Lower lobe of right lung (tissue), 2 donors: ENCODE measurements around the gene NOTUM. TPM values are rescaled to one million over a fixed set of nuclear protein-coding genes. Genes with fewer than 3 reads are reported as not detected.

Experiments
- ATAC-seq, 2 donors: fragments of 200-7000 bp; cut with Tn5 transposase; one replicate each; pipeline ENCODE4 v1.9.1; 2020 to 2022; ENCODE audit warnings: mild to moderate bottlenecking in 2 of 2, moderate library complexity in 2 of 2
- DNase-seq: peaks from one replicate; pipeline ENCODE4 v3.0.0-alpha.2; 2020
- H3K27ac ChIP-seq: fragments of 200-600 bp; one replicate; pipeline ENCODE4 v1.8.0; 2022
- H3K27me3 ChIP-seq: fragments of 200-600 bp; one replicate; pipeline ENCODE4 v1.8.0; 2022; ENCODE audit warnings: low read depth
- H3K36me3 ChIP-seq: fragments of 200-600 bp; one replicate; pipeline ENCODE4 v1.8.0; 2022; ENCODE audit warnings: mild to moderate bottlenecking
- H3K4me1 ChIP-seq: fragments of 200-600 bp; one replicate; pipeline ENCODE4 v1.8.0; 2022
- H3K4me3 ChIP-seq: fragments of 200-600 bp; one replicate; pipeline ENCODE4 v1.8.0; 2022; ENCODE audit warnings: mild to moderate bottlenecking
- H3K9me3 ChIP-seq: fragments of 200-600 bp; one replicate; pipeline ENCODE4 v1.8.0; 2022
- CTCF ChIP-seq: fragments of 200-600 bp; IDR thresholded peaks from one replicate; pipeline ENCODE4 v1.8.0; 2022; ENCODE audit warnings: antibody characterized with exemption, mild to moderate bottlenecking
- intact Hi-C: fragments of 100-400 bp; cut with DNase I; formaldehyde crosslinking; loops from one replicate; pipeline ENCODE4 v1.11.0; 2022
- total RNA-seq: library from RNA; stranded (reverse); fragmentation: NEBNext Ultra II Directional; extraction: Animal tissue kit (Norgen Biotek cat#: 25700); gene quantifications from one replicate; pipeline ENCODE4 v1.2.1, GENCODE V29; 2021
- donor health status: DM: no; HTN: yes; CAD: no; lungs with severe emphysema.

NOTUM gene
- total RNA-seq, 1 donor from 2014 or later, result 4.4 TPM

GRCh38 chr17:82003411-82004381 is 42.7 kb upstream of the NOTUM start:
- no peak for DNase-seq
- Histone ChIP-seq H3K36me3 (no peaks in the 10 kb centered on the region), H3K27me3 (no peaks in the 10 kb centered on the region), H3K4me1 (peaks cover 12% of the 10 kb centered on the region), H3K27ac (no peak overlapping the region), H3K9me3 (no peaks in the 10 kb centered on the region), H3K4me3 (no peak overlapping the region)
- intact Hi-C loops, result no loop called here
- ATAC-seq, result no peak
- TF ChIP-seq CTCF, result no peak

GRCh38 chr17:82001571-82002056 is 40.6 kb upstream of the NOTUM start:
- TF ChIP-seq CTCF, result no peak
- intact Hi-C loops, result no loop called here
- ATAC-seq (no peak), DNase-seq (no peak)
- no peaks in the 10 kb centered on the region for H3K27me3 ChIP-seq
- H3K27ac ChIP-seq, result no peak overlapping the region
- H3K9me3 ChIP-seq, result no peaks in the 10 kb centered on the region
- peaks cover 5% of the 10 kb centered on the region for H3K36me3 ChIP-seq
- H3K4me1 ChIP-seq, result peaks cover 12% of the 10 kb centered on the region
- no peak overlapping the region for H3K4me3 ChIP-seq

- H3K27me3 ChIP-seq, result no peaks in the 10 kb centered on the region
- ATAC-seq, result no peak
- no peak for DNase-seq
- intact Hi-C loops, result no loop called here
- peaks cover 7% of the 10 kb centered on the region for H3K36me3 ChIP-seq
- no peak for TF ChIP-seq CTCF
- H3K27ac ChIP-seq, result no peak overlapping the region
- no peak overlapping the region for H3K4me3 ChIP-seq
- H3K4me1 ChIP-seq, result peaks cover 12% of the 10 kb centered on the region
- H3K9me3 ChIP-seq, result no peaks in the 10 kb centered on the region
These were observed 40.0 kb upstream of the NOTUM start for GRCh38 chr17:82000803-82001570.

- intact Hi-C loops, result no loop called here
- H3K36me3 ChIP-seq, result peaks cover 7% of the 10 kb centered on the region
- H3K27me3 ChIP-seq, result no peaks in the 10 kb centered on the region
- ATAC-seq (peak; percentile 12 to 19), DNase-seq (no peak)
- no peak overlapping the region for H3K4me3 ChIP-seq
- H3K9me3 ChIP-seq, result no peaks in the 10 kb centered on the region
- H3K27ac ChIP-seq, result no peak overlapping the region
- H3K4me1 ChIP-seq, result peaks cover 17% of the 10 kb centered on the region
- no peak for TF ChIP-seq CTCF
These were observed 39.2 kb upstream of the NOTUM start for GRCh38 chr17:81999976-82000802.

- peaks cover 7% of the 10 kb centered on the region for H3K36me3 ChIP-seq
- peak; percentile 78 for DNase-seq
- no peak overlapping the region for H3K27ac ChIP-seq
- no peak for TF ChIP-seq CTCF
- H3K27me3 ChIP-seq, result no peaks in the 10 kb centered on the region
- ATAC-seq, result peak; percentile 78 to 82
- H3K4me1 ChIP-seq, result peaks cover 23% of the 10 kb centered on the region
- intact Hi-C loops, result no loop called here
- H3K9me3 ChIP-seq, result no peaks in the 10 kb centered on the region
- no peak overlapping the region for H3K4me3 ChIP-seq
These were observed 38.6 kb upstream of the NOTUM start for GRCh38 chr17:81999587-81999975.
